Measurements from ENCODE around the gene PKN3. TPM values are rescaled to one million over a fixed set of nuclear protein-coding genes. Genes with fewer than 3 reads are reported as not detected.

PKN3 gene
- total and polyA plus RNA-seq, 2 of the 13 experiments (the other 11 are each of a cell fraction or from before 2014, with no cell fraction given), result 10.5 to 13.2 TPM

DNA sequence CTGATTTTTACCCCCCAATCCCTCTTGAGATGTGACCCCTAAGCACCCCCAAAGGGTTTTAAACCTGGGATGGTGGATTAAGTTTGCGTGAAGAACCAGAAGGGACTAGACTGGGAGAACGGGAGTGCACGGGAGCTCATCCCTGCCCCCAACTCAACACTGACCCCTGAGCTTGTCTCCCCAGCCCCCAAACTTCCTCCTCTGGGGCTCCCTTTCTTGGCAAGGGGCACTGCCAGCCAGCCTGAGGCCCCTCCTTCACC, 18.3 kb upstream of the PKN3 start (continued):
- TF ChIP-seq, protein P1, sequence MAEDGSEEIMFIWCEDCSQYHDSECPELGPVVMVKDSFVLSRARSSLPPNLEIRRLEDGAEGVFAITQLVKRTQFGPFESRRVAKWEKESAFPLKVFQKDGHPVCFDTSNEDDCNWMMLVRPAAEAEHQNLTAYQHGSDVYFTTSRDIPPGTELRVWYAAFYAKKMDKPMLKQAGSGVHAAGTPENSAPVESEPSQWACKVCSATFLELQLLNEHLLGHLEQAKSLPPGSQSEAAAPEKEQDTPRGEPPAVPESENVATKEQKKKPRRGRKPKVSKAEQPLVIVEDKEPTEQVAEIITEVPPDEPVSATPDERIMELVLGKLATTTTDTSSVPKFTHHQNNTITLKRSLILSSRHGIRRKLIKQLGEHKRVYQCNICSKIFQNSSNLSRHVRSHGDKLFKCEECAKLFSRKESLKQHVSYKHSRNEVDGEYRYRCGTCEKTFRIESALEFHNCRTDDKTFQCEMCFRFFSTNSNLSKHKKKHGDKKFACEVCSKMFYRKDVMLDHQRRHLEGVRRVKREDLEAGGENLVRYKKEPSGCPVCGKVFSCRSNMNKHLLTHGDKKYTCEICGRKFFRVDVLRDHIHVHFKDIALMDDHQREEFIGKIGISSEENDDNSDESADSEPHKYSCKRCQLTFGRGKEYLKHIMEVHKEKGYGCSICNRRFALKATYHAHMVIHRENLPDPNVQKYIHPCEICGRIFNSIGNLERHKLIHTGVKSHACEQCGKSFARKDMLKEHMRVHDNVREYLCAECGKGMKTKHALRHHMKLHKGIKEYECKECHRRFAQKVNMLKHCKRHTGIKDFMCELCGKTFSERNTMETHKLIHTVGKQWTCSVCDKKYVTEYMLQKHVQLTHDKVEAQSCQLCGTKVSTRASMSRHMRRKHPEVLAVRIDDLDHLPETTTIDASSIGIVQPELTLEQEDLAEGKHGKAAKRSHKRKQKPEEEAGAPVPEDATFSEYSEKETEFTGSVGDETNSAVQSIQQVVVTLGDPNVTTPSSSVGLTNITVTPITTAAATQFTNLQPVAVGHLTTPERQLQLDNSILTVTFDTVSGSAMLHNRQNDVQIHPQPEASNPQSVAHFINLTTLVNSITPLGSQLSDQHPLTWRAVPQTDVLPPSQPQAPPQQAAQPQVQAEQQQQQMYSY (CRISPR knock-in tag; IDR thresholded peaks at IDR 0.05), result no peak
- no peak for TF ChIP-seq ZNF225 (CRISPR knock-in tag; IDR thresholded peaks at IDR 0.05)
- TF ChIP-seq, protein P2, sequence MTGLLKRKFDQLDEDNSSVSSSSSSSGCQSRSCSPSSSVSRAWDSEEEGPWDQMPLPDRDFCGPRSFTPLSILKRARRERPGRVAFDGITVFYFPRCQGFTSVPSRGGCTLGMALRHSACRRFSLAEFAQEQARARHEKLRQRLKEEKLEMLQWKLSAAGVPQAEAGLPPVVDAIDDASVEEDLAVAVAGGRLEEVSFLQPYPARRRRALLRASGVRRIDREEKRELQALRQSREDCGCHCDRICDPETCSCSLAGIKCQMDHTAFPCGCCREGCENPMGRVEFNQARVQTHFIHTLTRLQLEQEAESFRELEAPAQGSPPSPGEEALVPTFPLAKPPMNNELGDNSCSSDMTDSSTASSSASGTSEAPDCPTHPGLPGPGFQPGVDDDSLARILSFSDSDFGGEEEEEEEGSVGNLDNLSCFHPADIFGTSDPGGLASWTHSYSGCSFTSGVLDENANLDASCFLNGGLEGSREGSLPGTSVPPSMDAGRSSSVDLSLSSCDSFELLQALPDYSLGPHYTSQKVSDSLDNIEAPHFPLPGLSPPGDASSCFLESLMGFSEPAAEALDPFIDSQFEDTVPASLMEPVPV (CRISPR knock-in tag; IDR thresholded peaks at IDR 0.05), result peak; percentile 14; the same call in 1 of the 2 replicates
- TF ChIP-seq HNF4A (CRISPR knock-in tag; IDR thresholded peaks at IDR 0.05), result no peak
- no peak for TF ChIP-seq GATAD1 (CRISPR knock-in tag; IDR thresholded peaks at IDR 0.05)
- TF ChIP-seq, protein P3, sequence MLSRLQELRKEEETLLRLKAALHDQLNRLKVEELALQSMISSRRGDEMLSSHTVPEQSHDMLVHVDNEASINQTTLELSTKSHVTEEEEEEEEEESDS (CRISPR knock-in tag; IDR thresholded peaks at IDR 0.05; ENCODE audit: borderline replicate concordance), result no peak
- TF ChIP-seq, protein P4, sequence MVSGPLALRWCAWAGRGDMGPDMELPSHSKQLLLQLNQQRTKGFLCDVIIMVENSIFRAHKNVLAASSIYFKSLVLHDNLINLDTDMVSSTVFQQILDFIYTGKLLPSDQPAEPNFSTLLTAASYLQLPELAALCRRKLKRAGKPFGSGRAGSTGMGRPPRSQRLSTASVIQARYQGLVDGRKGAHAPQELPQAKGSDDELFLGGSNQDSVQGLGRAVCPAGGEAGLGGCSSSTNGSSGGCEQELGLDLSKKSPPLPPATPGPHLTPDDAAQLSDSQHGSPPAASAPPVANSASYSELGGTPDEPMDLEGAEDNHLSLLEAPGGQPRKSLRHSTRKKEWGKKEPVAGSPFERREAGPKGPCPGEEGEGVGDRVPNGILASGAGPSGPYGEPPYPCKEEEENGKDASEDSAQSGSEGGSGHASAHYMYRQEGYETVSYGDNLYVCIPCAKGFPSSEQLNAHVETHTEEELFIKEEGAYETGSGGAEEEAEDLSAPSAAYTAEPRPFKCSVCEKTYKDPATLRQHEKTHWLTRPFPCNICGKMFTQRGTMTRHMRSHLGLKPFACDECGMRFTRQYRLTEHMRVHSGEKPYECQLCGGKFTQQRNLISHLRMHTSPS (CRISPR knock-in tag; IDR thresholded peaks at IDR 0.05; ENCODE audit: low read depth), result no peak
